ENCODE data around the gene AVL9. TPM values are rescaled to one million over a fixed set of nuclear protein-coding genes. Genes with fewer than 3 reads are reported as not detected.

AVL9 gene
- polyA plus RNA-seq, 1 of the 3 experiments (the other 2 are of a cell fraction): 8.9 TPM

- H3K36me3 ChIP-seq (replicated peaks in 1 of 2; ENCODE audit: control insufficient read depth in 1 of 2, insufficient read depth in 2 of 2, low read length in 1 of 2): peaks cover 32 to 49% of the 10 kb centered on the region in 2 experiments
- H4K20me1 ChIP-seq (ENCODE audit: insufficient read depth): no peaks in the 10 kb centered on the region
- WGBS (ENCODE audit: low lambda C conversion rate): 74% methylated on average over 9 of the region's 9 CpGs
- no peak for TF ChIP-seq CHD2 (IDR thresholded peaks at IDR 0.05; ENCODE audit: low read length, partially characterized antibody)
- TF ChIP-seq JUND (IDR thresholded peaks at IDR 0.05): 0 out of 2 replicates have a peak, but pooled peaks have one; percentile 2
- H3K4me1 ChIP-seq (ENCODE audit: control insufficient read depth in 1 of 2, insufficient read depth in 2 of 2, low read depth in 1 of 2, low read length in 1 of 2): peaks cover 0 to 34% of the 10 kb centered on the region in 2 experiments; a peak in 3 of 4 replicates
- no peak for DNase-seq
- H3K4me3 ChIP-seq (ENCODE audit: low read depth in 2 of 2, low read length in 1 of 2): no peak overlapping the region
- no peaks in the 10 kb centered on the region for H3K9me3 ChIP-seq
- H3F3A ChIP-seq (replicated peaks; ENCODE audit: insufficient read depth): peaks cover 42% of the 10 kb centered on the region
- peak overlapping the region; percentile 38; the same call in 1 of the 2 replicates for H3K4me2 ChIP-seq
- no peaks in the 10 kb centered on the region for H3K79me2 ChIP-seq (ENCODE audit: insufficient read depth)
- CTCF ChIA-PET: no interaction called here
- no peak overlapping the region for H3K9ac ChIP-seq
- peak overlapping the region; percentile 55 to 58; a peak in 3 of 4 replicates for H3K27ac ChIP-seq (ENCODE audit: low read depth in 2 of 2, low read length in 1 of 2)
- no peak overlapping the region for H2AFZ ChIP-seq (ENCODE audit: low read depth)
- no peaks in the 10 kb centered on the region for H3K9me2 ChIP-seq
- no peaks in the 10 kb centered on the region for H3K27me3 ChIP-seq (ENCODE audit: insufficient read depth)
- POLR2A ChIA-PET: no interaction called here
These were observed 92.2 kb downstream of the AVL9 start for GRCh38 chr7:32587411-32587948.

GRCh38 chr7:32588657-32589056, 93.4 kb downstream of the AVL9 start:
- Histone ChIP-seq H3K79me2 (ENCODE audit: insufficient read depth) (no peaks in the 10 kb centered on the region), H3F3A (replicated peaks; ENCODE audit: insufficient read depth) (peaks cover 42% of the 10 kb centered on the region), H3K4me3 (ENCODE audit: low read depth in 2 of 2, low read length in 1 of 2) (no peak overlapping the region), H3K27me3 (ENCODE audit: insufficient read depth) (no peaks in the 10 kb centered on the region), H3K36me3 (replicated peaks in 1 of 2; ENCODE audit: control insufficient read depth in 1 of 2, insufficient read depth in 2 of 2, low read length in 1 of 2) (peaks cover 22 to 38% of the 10 kb centered on the region in 2 experiments), H3K9me2 (no peaks in the 10 kb centered on the region), H2AFZ (ENCODE audit: low read depth) (no peak overlapping the region), H3K9ac (no peak overlapping the region), H4K20me1 (ENCODE audit: insufficient read depth) (no peaks in the 10 kb centered on the region), H3K4me1 (ENCODE audit: control insufficient read depth in 1 of 2, insufficient read depth in 2 of 2, low read depth in 1 of 2, low read length in 1 of 2) (peaks cover 0 to 34% of the 10 kb centered on the region in 2 experiments; a peak in 3 of 4 replicates), H3K27ac (ENCODE audit: low read depth in 2 of 2, low read length in 1 of 2) (peak overlapping the region; percentile 55 to 58; a peak in 3 of 4 replicates), H3K4me2 (no peak overlapping the region), H3K9me3 (no peaks in the 10 kb centered on the region)
- POLR2A ChIA-PET: no interaction called here
- DNase-seq: no peak
- CTCF ChIA-PET: no interaction called here
- 25% methylated on average over 2 of the region's 2 CpGs for WGBS (ENCODE audit: low lambda C conversion rate)
- peak; percentile 42; the same call in 1 of the 2 replicates for TF ChIP-seq SIN3A (IDR thresholded peaks at IDR 0.05; ENCODE audit: borderline replicate concordance, low read depth, low read length)
- TF ChIP-seq CHD2 (IDR thresholded peaks at IDR 0.05; ENCODE audit: low read length, partially characterized antibody): no peak
- peak; percentile 34; the same call in 1 of the 2 replicates for TF ChIP-seq POLR2AphosphoS5 (IDR thresholded peaks at IDR 0.05; ENCODE audit: low read depth, low read length)
- peak; percentile 19 for TF ChIP-seq CTCF (IDR thresholded peaks at IDR 0.05)
- TF ChIP-seq MAX (IDR thresholded peaks at IDR 0.05; ENCODE audit: low read depth): peak; percentile 47; the same call in 1 of the 2 replicates
- TF ChIP-seq RXRA (IDR thresholded peaks at IDR 0.05; ENCODE audit: borderline replicate concordance, low read depth): peak; percentile 63; the same call in 1 of the 2 replicates
- peak; percentile 82 for TF ChIP-seq FOSL2 (IDR thresholded peaks at IDR 0.05; ENCODE audit: borderline replicate concordance, low read depth)
- TF ChIP-seq YY1 (IDR thresholded peaks at IDR 0.05; ENCODE audit: low read depth): no peak
- TF ChIP-seq RAD21 (IDR thresholded peaks at IDR 0.05; ENCODE audit: low read length): no peak
- peak in 1 of 2 experiments; percentile 58; a peak in 1 of 4 replicates for TF ChIP-seq EP300 (IDR thresholded peaks at IDR 0.05; ENCODE audit: borderline replicate concordance in 1 of 2, low read depth in 1 of 2, low read length in 1 of 2)
- no peak for TF ChIP-seq USF1 (IDR thresholded peaks at IDR 0.05; ENCODE audit: borderline replicate concordance, low read depth)
- TF ChIP-seq FOXM1 (IDR thresholded peaks at IDR 0.05; ENCODE audit: low read depth): no peak
- TF ChIP-seq NFIC (IDR thresholded peaks at IDR 0.05; ENCODE audit: borderline replicate concordance): peak; percentile 45; the same call in 1 of the 2 replicates
- TF ChIP-seq JUND (IDR thresholded peaks at IDR 0.05): peak; percentile 75
- TF ChIP-seq TAF1 (IDR thresholded peaks at IDR 0.05; ENCODE audit: borderline replicate concordance, low read depth, low read length): no peak
- TF ChIP-seq IRF3 (IDR thresholded peaks at IDR 0.05; ENCODE audit: low read depth, low read length): no peak
- peak; percentile 87 for TF ChIP-seq PBX3 (IDR thresholded peaks at IDR 0.05)
- TF ChIP-seq TEAD4 (IDR thresholded peaks at IDR 0.05; ENCODE audit: borderline replicate concordance, insufficient read depth): no peak; the same call in 1 of the 2 replicates
- no peak for TF ChIP-seq USF2 (IDR thresholded peaks at IDR 0.05; ENCODE audit: borderline replicate concordance, low read depth, low read length)
- peak; percentile 78 for TF ChIP-seq TCF12 (IDR thresholded peaks at IDR 0.05)
- TF ChIP-seq RCOR1 (IDR thresholded peaks at IDR 0.05; ENCODE audit: low read length): no peak
- TF ChIP-seq MEF2A (IDR thresholded peaks at IDR 0.05; ENCODE audit: borderline replicate concordance, low read depth): no peak
- no peak for TF ChIP-seq ELF1 (IDR thresholded peaks at IDR 0.05)
